COLO829 (cell line): ENCODE data around the gene CTNND2.

Experiments
- DNase-seq: peaks from one replicate; pipeline ENCODE4 v3.0.0; 2012; ENCODE audit warnings: low spot score

CTNND2 gene

DNA sequence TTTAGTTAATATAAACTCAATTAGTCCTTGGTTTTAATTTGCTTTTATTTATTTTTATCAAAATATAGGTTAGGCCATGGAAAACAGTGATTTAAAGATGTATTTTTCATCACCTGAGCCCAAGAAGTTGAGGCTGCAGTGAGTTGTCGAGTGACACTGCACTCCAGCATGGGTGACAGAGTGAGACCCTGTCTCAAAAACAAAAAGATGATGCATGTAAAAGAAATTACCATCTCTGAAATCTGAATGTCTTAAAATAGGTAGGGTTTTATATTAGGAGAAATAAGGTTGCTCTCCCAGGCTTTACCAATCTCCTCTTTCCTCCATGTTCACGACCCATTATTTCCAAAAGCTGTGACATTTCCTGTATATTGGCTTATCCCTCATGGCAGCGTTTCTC, 980.9 kb downstream of the CTNND2 start:
- DNase-seq = no peak
